Stimulated activated CD4-positive, alpha-beta T cell treated with anti-CD3 and anti-CD28 coated beads, Interleukin-15, amount 100 ng/mL, for 48 hours (primary cell): ENCODE results near the gene DST.
"Not testable (repeated sequence)": the region's sequence is repeated elsewhere in the genome, so short reads cannot be mapped to it uniquely, and the experiment has no call there.

Source experiments
- DNase-seq, 2 donors: peaks; one replicate each; pipeline ENCODE4 v3.0.0-alpha.2; 2020; ENCODE audit warnings: low read depth in 2 of 2

Gene DST

GRCh38 chr6:56663344-56663743 lies 20.7 kb upstream of the DST start:
- no peak for DNase-seq

GRCh38 chr6:56661338-56661737 lies 18.6 kb upstream of the DST start:
- not testable (repeated sequence) for DNase-seq

- no peak for DNase-seq
Measured at GRCh38 chr6:56660381-56660730, 17.7 kb upstream of the DST start.

GRCh38 chr6:56659721-56660380 lies 17.2 kb upstream of the DST start:
- no peak for DNase-seq

GRCh38 chr6:56658326-56658725 lies 15.6 kb upstream of the DST start:
- DNase-seq, result no peak

GRCh38 chr6:56657354-56657753 lies 14.7 kb upstream of the DST start:
- DNase-seq, result no peak

- no peak for DNase-seq
Measured at GRCh38 chr6:56656466-56656865, 13.8 kb upstream of the DST start.

GRCh38 chr6:56655996-56656395 lies 13.3 kb upstream of the DST start:
- DNase-seq, result no peak

- DNase-seq, result no peak
Measured at GRCh38 chr6:56655249-56655648, 12.6 kb upstream of the DST start.

GRCh38 chr6:56652994-56653393 lies 10.3 kb upstream of the DST start:
- no peak for DNase-seq

GRCh38 chr6:56652231-56652630 lies 9.5 kb upstream of the DST start:
- no peak for DNase-seq

GRCh38 chr6:56650191-56650590 lies 7.5 kb upstream of the DST start:
- DNase-seq, result no peak

- DNase-seq, result no peak
Measured at GRCh38 chr6:56649782-56650181, 7.1 kb upstream of the DST start.

- DNase-seq, result no peak
Measured at GRCh38 chr6:56649053-56649769, 6.5 kb upstream of the DST start.

- DNase-seq, result no peak
Measured at GRCh38 chr6:56647172-56647762, 4.6 kb upstream of the DST start.

- no peak for DNase-seq
Measured at GRCh38 chr6:56644366-56644765, 1.7 kb upstream of the DST start.

GRCh38 chr6:56643379-56644089 lies 845 bp upstream of the DST start:
- DNase-seq, result no peak

GRCh38 chr6:56640374-56640773 lies 2.3 kb downstream of the DST start:
- DNase-seq, result no peak

GRCh38 chr6:56638760-56639159 lies 3.9 kb downstream of the DST start:
- DNase-seq, result no peak

- no peak for DNase-seq
Measured at GRCh38 chr6:56637640-56638039, 5.0 kb downstream of the DST start.

- no peak for DNase-seq
Measured at GRCh38 chr6:56628105-56628504, 14.6 kb downstream of the DST start.

- no peak for DNase-seq
Measured at GRCh38 chr6:56625356-56625755, 17.3 kb downstream of the DST start.

- no peak for DNase-seq
Measured at GRCh38 chr6:56624728-56625069, 18.0 kb downstream of the DST start.
